Measurements from ENCODE around the gene SPOP.

DNA sequence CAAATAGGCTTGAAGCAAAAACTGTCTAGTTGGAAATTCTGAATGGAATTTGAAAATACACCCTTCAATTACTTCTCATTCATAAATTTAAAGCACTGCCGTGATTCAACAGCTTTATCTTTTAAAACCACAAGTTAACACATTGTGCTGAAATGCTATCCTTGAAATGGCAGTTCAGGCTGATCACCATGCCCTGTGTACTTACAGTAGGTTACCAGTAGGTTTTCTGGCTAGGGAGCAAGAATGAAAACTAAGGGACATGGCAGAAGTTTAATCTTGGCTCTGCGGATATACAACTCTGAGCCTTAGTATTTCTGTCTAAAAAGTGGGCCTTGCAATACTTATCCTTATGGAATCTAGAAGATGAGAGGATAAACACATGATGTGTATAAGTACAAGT, 74.2 kb downstream of the SPOP start:
- TF ChIP-seq, protein P1, sequence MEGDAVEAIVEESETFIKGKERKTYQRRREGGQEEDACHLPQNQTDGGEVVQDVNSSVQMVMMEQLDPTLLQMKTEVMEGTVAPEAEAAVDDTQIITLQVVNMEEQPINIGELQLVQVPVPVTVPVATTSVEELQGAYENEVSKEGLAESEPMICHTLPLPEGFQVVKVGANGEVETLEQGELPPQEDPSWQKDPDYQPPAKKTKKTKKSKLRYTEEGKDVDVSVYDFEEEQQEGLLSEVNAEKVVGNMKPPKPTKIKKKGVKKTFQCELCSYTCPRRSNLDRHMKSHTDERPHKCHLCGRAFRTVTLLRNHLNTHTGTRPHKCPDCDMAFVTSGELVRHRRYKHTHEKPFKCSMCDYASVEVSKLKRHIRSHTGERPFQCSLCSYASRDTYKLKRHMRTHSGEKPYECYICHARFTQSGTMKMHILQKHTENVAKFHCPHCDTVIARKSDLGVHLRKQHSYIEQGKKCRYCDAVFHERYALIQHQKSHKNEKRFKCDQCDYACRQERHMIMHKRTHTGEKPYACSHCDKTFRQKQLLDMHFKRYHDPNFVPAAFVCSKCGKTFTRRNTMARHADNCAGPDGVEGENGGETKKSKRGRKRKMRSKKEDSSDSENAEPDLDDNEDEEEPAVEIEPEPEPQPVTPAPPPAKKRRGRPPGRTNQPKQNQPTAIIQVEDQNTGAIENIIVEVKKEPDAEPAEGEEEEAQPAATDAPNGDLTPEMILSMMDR (IDR thresholded peaks at IDR 0.05): no peak
- TF ChIP-seq, protein P2, sequence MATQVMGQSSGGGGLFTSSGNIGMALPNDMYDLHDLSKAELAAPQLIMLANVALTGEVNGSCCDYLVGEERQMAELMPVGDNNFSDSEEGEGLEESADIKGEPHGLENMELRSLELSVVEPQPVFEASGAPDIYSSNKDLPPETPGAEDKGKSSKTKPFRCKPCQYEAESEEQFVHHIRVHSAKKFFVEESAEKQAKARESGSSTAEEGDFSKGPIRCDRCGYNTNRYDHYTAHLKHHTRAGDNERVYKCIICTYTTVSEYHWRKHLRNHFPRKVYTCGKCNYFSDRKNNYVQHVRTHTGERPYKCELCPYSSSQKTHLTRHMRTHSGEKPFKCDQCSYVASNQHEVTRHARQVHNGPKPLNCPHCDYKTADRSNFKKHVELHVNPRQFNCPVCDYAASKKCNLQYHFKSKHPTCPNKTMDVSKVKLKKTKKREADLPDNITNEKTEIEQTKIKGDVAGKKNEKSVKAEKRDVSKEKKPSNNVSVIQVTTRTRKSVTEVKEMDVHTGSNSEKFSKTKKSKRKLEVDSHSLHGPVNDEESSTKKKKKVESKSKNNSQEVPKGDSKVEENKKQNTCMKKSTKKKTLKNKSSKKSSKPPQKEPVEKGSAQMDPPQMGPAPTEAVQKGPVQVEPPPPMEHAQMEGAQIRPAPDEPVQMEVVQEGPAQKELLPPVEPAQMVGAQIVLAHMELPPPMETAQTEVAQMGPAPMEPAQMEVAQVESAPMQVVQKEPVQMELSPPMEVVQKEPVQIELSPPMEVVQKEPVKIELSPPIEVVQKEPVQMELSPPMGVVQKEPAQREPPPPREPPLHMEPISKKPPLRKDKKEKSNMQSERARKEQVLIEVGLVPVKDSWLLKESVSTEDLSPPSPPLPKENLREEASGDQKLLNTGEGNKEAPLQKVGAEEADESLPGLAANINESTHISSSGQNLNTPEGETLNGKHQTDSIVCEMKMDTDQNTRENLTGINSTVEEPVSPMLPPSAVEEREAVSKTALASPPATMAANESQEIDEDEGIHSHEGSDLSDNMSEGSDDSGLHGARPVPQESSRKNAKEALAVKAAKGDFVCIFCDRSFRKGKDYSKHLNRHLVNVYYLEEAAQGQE (IDR thresholded peaks at IDR 0.05; ENCODE audit: insufficient read depth in 1 of 2, low read depth in 2 of 2, low read length in 1 of 2): no peak
